GM18511 (cell line): ENCODE data around the gene SIGMAR1.
A peak's percentile ranks its signal among the peaks of the same experiment; 100 is the strongest.
"Not testable (repeated sequence)": the region's sequence is repeated elsewhere in the genome, so short reads cannot be mapped to it uniquely, and the experiment has no call there.

ENCODE experiments used
- ATAC-seq: cut with Tn5 transposase; IDR thresholded peaks from one replicate; pipeline ENCODE4 v1.9.1; 2021; ENCODE audit warnings: mild to moderate bottlenecking, moderate library complexity; ENCODE audit not compliant: unreplicated experiment

Gene SIGMAR1

DNA sequence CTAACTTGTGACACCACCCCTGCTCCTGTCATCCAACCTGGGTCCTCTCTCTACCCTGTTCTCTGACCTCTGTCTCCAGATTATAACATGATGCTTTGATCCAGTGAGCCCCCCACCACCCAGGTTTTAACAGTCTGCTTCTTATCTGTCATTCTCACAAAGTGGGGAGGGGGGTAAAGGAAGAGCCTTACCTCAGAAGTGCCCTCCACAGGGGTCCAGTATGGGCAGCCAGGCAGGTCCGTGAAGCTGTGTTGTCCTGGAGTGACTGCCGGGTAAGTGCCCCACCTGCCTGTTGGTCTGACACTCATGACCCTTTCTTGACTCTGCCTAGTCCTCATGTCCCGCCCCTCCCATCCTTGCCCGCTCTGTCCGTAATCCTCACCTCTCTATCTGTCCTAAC lies 17.8 kb upstream of the SIGMAR1 start:
- ATAC-seq: no peak

DNA sequence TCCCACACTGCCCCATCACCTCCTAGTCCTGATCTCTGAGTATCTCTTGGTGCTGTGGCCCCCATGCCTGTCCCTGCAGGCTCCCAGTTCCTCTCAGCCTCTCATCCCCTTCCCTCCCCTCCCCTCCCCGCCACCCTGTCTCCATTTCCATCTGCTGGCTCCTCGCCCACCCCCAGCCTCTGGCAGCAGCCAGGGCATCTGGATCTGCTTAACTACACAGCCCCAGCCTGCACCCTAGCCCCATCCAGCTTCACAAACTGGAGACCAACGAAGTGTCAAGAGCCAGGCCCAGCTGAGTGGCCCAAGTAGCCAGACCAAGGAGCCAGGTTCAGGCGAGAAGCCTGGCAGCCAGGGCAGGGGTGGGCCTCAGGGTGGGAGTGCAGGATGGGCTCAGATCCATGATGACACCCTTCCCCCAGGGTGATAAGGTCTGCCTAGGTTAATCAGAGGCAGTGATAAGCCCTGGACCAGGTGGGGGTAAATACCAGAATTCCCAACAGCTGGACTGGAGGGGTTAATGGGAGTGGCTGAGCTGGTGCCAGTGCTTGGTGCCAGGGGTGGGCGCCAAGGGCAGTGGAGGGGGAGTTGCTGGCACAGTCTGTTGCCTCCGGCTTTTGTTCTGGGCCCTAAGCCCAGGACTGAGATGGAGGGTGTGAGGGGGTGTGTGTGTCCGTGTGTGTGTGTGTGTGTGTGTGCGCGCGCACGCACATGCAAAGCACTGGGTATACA lies 16.9 kb upstream of the SIGMAR1 start:
- no peak for ATAC-seq

DNA sequence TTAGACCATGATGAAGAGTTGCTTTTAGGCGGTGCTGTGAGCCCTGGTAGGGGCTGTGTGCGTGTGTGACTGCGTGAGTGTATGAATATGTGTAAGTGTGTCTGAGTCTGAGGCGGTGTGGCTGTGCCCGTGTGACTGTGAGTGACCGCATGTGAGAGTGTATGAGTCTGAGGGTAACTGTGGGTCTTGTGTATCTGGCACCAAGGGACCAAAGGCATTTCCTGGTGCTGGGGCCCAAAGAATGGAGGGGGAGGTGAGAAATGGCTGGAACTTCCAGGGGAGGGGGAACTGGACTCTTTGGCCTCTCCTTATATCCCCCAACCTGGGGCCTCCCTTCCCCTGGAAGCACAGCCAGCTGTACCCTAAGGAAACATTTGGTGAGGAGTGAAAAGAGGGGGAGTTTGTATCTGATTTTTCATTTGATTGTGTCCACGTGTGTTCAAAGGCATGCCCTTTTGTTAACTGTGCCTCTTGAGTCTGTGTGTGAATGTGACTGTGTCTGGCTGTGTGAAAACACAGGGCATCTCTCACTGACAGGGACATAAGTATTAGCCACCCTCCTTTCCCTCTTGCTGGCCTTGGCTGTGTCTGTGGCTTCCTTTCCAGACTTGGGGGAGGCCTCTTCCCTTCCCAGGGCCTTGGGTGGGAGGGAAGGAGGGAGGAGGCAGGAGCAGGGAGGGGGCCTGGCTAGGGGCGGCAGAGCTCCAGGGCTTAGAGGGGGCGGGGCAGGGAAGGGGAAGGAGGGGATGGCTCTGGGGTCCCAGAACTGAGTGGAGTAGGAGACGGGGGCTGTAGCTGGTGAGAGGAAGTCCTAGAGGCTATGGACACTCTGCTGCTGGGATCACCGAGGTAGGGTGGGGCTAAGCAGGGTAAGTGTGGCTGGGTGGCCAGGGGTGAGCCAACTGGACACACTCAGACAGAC lies 15.8 kb upstream of the SIGMAR1 start:
- ATAC-seq: no peak

DNA sequence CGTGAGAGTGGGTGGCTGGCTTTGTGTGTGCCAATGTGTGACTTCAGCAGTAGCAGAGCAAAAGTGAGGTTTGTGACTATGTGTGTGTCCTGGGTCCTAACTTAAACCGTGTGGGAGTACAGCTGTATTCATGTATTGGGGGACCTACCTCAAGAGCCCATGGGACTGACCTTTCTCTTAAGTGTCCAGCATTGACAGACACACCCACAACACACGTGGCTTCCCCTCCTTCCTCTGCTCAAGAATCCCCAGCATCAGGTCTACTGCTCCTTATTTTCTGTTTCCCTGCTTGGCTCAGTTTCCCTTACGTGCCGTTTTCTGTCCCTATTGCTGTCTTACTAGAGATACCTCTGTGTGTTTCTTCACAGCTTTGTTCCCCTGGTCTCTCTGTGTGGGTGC lies 15.0 kb upstream of the SIGMAR1 start:
- no peak for ATAC-seq

DNA sequence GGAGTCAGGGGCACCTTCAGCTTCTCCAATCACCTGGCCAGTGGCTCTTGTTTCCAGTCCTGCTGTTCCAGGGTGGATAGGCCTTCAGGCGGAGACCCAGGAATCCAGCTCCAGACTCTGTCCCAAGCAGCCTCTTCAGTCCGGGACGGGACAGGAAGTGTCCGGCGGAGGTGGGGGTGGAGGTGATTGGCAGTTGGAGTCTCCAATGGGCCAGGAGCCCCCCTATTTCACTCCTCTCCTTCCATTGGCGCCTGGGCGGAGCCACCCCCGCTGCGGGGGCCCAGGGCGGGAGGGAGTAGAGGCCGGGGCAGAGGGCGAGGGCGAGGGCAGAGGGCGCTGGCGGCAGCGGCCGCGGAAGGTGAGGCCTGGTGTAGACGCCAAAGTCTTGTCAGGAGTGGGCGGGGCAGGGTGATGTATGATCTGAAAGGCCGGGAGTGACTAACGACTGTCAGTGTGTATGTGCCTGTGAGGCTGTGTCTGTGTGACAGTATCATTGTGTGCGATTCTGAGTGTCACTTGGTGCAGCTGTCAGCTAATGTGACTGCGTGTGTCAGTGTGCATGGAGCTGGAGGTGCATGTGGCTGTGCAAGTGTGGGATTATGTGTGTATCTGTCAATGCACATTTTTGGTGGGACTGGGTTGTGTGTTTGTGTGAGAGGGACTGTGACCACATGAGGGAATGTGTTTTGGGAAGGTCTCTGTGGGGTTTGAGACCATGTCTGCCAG lies 14.5 kb upstream of the SIGMAR1 start, which contains the start of gene IL11RA:
TSS of gene IL11RA (plus strand) at position 310 of the 726 bp plus-strand sequence. CDS start 3,033 bp downstream, outside the sequence.
- ATAC-seq: no peak

DNA sequence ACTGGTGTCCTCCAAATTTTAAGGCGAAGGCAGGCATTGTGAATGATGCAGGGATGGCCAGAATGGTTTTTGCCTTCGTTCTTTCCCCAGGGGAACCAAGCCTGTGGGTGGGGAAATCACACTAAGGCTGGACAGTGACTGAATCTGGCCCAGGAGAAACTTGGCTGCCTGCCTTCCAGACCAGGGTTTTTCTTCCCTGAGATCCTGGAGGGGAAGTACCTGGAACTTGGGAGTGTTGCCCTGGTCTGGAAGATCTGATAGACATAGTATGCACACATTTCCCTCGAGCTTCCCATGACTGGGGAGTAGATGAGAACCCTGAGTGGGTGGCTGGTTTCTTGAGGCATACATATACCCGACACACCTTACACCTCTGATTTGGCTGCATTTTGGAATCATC lies 13.7 kb upstream of the SIGMAR1 start:
- ATAC-seq: no peak

DNA sequence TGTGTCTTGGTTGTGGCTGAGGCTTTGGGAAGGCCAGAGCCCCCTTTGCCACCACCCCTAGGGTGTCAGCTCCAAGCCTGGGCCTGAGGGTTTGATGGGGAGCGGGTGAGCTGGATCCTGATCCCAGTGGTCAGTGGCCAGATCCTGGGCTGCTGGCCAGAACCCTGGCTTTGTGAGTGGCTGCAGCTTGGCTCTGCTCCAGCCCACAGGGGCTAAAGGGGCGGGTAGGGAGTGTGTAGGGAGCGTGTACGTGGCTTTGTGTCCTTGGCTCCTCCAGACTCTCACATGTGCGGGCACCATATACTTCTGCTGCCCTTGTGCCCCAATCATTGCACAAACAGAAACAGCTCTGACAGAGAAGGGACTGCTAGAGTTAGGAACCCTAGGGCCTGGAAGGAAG lies 13.2 kb upstream of the SIGMAR1 start:
- ATAC-seq: no peak

DNA sequence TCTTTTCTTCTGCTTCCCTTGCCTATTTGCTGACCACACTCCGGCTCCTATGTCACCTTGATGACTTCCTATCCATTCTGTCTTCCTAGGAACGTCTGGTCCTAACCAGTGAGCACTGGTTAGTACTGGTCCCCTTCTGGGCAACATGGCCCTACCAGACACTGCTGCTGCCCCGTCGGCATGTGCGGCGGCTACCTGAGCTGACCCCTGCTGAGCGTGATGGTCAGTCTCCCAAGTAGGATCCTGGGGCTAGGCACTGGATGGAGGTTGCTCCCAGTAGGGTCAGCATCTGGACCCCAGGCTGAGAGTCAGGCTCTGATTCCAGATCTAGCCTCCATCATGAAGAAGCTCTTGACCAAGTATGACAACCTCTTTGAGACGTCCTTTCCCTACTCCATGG lies 11.1 kb upstream of the SIGMAR1 start:
- ATAC-seq: no peak

DNA sequence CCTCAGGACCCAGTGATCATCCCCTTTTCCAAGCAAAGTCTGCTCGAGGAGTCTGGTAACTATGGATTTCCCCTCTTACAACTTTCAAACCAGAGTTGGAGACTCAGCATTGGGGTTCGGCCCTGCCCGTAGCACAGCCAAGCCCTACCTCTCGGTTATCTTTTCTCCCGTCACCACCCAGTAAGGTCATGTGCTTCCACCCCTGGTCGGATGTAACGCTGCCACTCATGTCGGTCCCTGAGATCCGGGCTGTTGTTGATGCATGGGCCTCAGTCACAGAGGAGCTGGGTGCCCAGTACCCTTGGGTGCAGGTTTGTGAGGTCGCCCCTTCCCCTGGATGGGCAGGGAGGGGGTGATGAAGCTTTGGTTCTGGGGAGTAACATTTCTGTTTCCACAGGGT lies 10.1 kb upstream of the SIGMAR1 start:
- no peak for ATAC-seq

DNA sequence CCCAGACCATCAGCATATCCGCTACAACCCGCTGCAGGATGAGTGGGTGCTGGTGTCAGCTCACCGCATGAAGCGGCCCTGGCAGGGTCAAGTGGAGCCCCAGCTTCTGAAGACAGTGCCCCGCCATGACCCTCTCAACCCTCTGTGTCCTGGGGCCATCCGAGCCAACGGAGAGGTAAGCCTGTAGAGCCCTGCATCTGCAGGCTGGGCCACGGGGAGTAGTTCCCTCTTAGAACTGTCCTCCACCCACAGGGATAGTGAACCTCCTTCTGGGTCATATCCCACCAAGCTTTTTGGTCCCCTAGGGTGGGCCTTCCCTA lies 9.5 kb upstream of the SIGMAR1 start:
- no peak for ATAC-seq

DNA sequence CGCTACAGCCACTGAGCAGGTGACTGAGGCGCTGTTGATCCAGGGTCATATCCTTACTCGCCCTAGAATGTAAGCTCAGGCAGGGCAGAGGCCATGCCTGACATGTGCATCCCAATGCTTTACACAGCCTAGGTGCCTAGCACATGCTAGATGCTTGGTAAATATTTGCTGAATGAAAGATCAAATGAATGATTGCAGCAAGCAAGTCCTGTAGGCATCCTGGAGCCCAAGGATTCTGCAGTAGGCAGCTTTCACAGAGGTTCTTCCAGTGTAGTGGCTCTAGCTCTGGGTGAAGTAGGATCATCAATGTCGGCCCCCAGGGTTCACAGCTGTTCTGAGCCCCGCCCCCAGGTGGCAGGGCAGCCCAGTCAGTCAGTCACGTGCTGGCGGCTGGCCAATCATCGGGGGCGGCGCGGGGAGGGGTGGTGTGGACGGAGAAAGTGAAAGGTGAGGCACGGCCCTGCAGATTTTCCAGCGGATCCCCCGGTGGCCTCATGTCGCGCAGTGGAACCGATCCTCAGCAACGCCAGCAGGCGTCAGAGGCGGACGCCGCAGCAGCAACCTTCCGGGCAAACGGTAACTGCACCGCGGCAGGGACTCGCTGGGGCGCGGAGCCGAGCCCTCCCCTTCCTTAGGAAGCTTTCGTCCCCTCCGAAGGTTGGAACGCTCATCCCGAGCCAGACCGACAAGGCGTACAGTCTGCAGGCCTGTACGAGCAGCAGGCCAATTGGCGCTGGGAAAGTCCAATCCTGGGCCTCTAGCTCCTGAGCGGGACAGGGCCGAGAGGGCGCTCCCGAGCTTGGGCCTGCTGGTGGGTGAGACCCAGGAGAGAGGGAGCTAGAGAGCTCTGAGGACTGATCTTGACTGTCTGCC lies 8.9 kb upstream of the SIGMAR1 start, which contains the start of gene GALT:
TSS of gene GALT (plus strand) at position 465 of the 873 bp plus-strand sequence. CDS start at position 495, 30 bp downstream.
- peak; percentile 87 for ATAC-seq

DNA sequence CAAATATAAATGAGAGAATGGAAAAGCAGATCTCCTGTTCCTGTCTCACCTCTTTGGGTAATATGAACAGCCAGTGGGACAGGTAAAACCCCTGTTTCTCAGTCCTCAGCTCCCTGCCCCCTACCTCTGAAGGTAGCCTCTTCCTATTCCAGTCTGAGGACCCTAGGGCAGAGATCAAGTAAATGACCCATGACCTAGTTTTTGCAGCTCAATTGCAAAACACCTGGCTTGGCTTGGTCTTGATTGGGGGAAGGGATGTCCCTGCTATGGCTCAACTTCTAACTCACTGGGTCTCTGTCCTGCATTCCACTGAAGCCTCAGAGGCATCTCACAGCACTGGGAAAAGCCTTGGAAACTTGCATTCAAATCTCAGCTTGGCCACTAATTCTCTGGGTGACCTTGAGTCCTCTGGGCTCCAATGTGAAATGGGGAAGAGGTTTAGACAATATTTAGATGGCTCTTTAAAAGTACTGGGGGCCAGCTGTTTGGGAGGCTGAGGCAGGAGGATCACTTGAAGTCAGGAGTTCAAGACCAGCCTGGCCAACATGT lies 7.3 kb upstream of the SIGMAR1 start:
- no peak for ATAC-seq

DNA sequence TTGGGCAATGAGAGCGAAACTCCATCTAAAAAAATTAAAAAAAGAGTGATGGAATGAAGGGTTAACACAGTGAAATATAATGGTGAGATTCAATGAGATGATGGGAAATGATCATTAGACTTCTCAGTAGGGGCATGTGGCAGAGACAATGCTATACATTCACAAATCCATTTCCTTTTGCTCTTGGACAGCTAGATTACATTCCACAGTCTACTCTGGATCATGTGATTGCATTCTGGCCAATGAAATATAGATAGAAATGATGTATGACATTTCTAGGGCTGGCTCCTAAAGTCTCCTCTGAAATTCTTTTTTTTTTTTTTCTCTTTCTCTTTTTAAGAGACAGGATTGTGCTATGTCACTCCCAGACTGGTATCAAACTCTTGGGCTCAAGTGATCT lies 5.1 kb upstream of the SIGMAR1 start:
- no peak for ATAC-seq

DNA sequence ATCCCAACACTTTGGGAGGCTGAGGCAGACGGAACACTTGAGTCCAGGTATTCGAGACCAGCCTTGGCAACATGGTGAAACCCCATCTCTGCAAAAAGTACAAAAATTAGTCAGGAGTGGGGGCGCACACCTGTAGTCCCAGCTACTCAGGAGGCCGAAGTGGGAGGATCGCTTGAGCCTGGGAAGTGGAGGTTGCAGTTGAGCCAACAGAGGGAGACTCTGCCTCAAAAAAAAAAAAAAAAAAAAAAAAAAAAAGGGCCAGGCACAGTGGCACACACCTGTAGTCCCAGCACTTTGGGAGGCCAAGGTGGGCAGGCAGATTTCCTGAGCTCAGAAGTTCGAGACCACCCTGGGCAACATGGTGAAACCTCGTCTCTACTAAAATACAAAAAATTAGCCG lies 1.7 kb upstream of the SIGMAR1 start:
- ATAC-seq: not testable (repeated sequence)

DNA sequence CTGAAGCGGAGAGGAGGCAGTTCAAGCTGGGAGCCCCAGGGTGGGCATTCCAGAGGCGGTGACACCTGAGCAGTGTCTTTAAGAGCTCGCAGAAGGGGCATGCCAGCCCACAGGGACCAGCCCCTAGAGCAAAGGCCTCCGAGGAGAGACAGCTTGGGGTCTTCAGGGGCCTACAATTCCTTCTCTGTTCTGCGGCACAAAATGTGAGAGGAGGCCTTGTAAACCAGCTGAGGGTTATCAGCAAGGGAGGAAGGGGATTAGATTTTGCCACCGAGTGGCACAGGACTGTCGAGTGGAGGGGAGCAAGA lies 505 bp upstream of the SIGMAR1 start:
- ATAC-seq: no peak

DNA sequence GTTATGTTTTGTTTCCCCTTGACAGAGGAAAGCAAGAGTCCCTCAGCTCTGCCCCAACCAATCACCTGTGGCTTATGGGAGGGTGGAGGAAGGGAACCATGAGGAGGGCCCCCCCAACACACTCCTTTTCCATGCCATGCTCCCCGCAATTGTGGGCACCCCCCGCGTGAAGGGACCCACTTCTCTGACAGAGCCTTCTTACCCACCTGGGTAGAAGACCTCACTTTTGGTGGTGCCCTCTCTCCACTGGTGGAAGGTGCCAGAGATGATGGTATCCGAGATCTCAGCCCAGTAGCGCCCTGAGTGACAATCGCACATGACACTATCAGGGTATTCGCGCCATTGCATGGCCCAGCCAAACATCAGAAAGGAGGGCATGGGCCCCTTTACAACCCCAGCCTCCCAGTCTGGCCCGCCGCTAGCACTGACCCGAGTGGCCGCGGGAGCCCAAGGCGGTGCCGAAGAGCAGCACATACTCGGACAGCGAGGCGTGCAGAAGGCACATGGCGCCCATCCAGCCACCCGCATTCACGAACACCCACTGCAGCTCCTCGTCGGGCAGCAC lies 714 bp downstream of the SIGMAR1 start:
- ATAC-seq: peak; percentile 27

DNA sequence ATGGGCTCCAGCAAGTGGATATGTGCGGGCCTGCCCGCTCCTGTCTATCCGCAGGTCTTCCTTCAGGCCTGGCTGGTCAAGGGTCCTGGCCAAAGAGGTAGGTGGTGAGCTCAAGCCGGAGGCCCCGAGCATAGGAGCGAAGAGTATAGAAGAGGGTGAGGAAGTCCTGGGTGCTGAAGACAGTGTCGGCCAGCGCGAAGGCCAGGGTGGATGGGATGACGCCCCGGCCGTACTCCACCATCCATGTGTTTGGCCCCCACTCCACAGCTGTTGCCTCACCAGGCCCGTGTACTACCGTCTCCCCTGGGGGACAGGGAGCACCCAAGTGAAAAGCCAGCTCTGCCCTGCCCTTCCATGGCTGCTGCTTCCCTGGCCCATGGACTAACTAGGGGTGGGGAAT lies 2.0 kb downstream of the SIGMAR1 start:
- no peak for ATAC-seq

DNA sequence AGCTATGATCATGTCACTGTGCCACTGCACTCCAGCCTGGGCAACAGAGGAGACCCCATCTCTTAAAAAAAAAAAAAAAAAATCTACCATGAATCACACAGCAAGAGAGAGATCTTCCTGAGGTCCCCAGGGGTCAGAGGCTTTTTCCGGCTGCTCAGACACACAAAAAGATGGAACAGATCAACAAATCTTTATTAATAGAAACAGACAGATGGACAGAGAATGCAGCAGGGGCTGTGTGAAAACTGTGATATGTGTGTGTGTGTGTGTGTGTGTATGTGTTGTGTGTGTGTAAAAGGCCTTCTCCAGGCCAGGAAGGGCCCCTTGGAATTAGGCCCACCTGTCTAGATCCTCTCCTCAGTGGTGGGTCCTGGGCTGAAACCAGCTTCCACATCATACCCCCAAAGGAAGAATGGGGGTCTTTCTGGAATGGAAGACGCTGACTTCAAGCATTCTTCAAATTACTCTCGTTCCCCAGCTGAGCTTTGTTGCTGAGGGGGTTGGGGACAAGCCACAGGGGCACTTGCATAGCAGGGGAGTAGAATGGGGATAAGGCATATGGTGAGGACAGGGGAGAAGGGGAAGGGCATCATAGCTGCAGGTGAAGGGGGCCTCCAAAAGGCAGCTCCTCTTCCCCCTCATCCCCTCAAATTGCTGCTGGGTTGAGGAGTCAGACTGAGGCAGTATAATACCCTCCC lies 2.9 kb downstream of the SIGMAR1 start:
- ATAC-seq: no peak

DNA sequence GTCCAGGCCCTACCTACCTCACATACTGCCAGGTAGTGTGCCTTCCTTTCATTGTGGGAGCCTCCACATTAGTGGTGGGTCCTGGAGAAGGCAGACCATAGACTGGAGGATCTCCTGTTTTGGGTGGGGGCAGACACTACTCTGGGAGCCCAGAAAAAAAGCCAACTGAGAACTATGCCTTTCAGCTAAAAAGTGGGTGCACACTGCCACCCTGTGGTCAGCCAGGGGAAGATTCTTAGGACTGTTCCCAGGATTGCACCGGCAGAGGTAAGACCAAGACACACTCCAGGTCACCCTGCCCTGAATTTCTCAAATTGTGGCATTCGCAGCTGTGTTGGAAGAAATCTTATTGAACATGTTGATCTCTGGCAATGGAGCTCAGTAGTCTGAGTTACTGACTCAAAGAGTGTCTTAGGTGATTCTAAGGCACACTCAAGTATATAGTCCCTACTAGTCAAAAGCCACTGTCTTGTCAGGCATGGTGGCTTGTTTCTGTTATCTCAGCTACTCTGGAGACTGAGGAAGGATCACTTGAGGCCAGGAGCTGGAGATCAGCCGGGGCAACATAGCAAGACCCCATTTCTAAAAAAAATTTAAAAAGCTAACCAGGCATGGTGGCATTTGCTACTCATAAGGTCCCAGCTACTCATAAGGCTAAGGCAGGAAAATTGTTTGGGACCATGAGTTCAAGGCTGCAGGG lies 3.6 kb downstream of the SIGMAR1 start:
- no peak for ATAC-seq
